Smooth muscle cell (in vitro differentiated cells): ENCODE results near the gene PBX4. TPM values are rescaled to one million over a fixed set of nuclear protein-coding genes. Genes with fewer than 3 reads are reported as not detected.

ENCODE experiments used
- DNase-seq: peaks from one replicate; lab custom pipeline; 2025; ENCODE audit not compliant: unreplicated experiment; lab: John Stamatoyannopoulos, UW
- H2AFZ ChIP-seq: fragments of 200-600 bp; sonication (generic); 2 replicates; pipeline ENCODE4 v1.6.0; 2016; ENCODE audit warnings: antibody characterized with exemption, low read depth, mild to moderate bottlenecking
- H3F3A ChIP-seq: fragments of 200-600 bp; sonication (generic); 2 replicates; pipeline ENCODE4 v1.6.0; 2017; ENCODE audit warnings: antibody characterized with exemption, low read depth
- H3K27ac ChIP-seq: fragments of 200-600 bp; sonication (generic); 2 replicates; pipeline ENCODE4 v1.5.1; 2016; ENCODE audit warnings: low read depth, mild to moderate bottlenecking
- H3K27me3 ChIP-seq: fragments of 200-600 bp; sonication (generic); 2 replicates; pipeline ENCODE4 v1.6.1; 2016; ENCODE audit warnings: low read depth, mild to moderate bottlenecking
- H3K36me3 ChIP-seq: fragments of 200-600 bp; sonication (generic); 2 replicates; pipeline ENCODE4 v1.5.1; 2016; ENCODE audit warnings: low read depth
- H3K4me1 ChIP-seq: fragments of 200-600 bp; sonication (generic); 2 replicates; pipeline ENCODE4 v1.5.1; 2016; ENCODE audit warnings: low read depth
- H3K4me2 ChIP-seq: fragments of 200-600 bp; sonication (generic); 2 replicates; pipeline ENCODE4 v1.6.0; 2016; ENCODE audit warnings: mild to moderate bottlenecking
- H3K4me3 ChIP-seq: fragments of 200-600 bp; sonication (generic); 2 replicates; pipeline ENCODE4 v1.5.1; 2016; ENCODE audit warnings: mild to moderate bottlenecking
- H3K79me2 ChIP-seq: fragments of 200-600 bp; sonication (generic); 2 replicates; pipeline ENCODE4 v1.6.0; 2016; ENCODE audit warnings: low read depth, mild to moderate bottlenecking
- H3K9ac ChIP-seq: fragments of 200-600 bp; sonication (generic); 2 replicates; pipeline ENCODE4 v1.6.0; 2016; ENCODE audit warnings: low read depth
- H3K9me3 ChIP-seq: fragments of 200-600 bp; sonication (generic); replicated peaks from 2 replicates; pipeline ENCODE4 v1.5.1; 2016; ENCODE audit warnings: low read depth
- H4K20me1 ChIP-seq: fragments of 200-600 bp; sonication (generic); 2 replicates; pipeline ENCODE4 v1.6.0; 2016; ENCODE audit warnings: low read depth
- WGBS: methylation state at CpG from one replicate; pipeline ENCODE4 v1.1.7; 2016; ENCODE audit warnings: low lambda C conversion rate; 5-methylcytosine and 5-hydroxymethylcytosine counted together
- polyA plus RNA-seq: library from polyadenylated mRNA; unstranded; fragments of >200 nt; fragmentation: Nextera tagmentation; extraction: Ambion mirVana; gene quantifications from 2 replicates; pipeline ENCODE4 v1.2.1, GENCODE V29; 2016
- total RNA-seq: library from RNA; depleted of rRNA; stranded (reverse); fragments of >200 nt; gene quantifications from 2 replicates; pipeline ENCODE4 v1.2.3, GENCODE V29; 2014
- TF ChIP-seq, protein P1 (sequence below): fragments of 200-600 bp; sonication (generic); IDR thresholded peaks from 2 replicates; pipeline ENCODE4 v1.5.1; 2017; ENCODE audit warnings: borderline replicate concordance, mild to moderate bottlenecking, antibody characterized with exemption; ENCODE audit not compliant: insufficient read depth, poor library complexity, severe bottlenecking

The PBX4 gene
- total and polyA plus RNA-seq, 2 experiments from 2014 or later = 1.7 to 2.5 TPM

DNA sequence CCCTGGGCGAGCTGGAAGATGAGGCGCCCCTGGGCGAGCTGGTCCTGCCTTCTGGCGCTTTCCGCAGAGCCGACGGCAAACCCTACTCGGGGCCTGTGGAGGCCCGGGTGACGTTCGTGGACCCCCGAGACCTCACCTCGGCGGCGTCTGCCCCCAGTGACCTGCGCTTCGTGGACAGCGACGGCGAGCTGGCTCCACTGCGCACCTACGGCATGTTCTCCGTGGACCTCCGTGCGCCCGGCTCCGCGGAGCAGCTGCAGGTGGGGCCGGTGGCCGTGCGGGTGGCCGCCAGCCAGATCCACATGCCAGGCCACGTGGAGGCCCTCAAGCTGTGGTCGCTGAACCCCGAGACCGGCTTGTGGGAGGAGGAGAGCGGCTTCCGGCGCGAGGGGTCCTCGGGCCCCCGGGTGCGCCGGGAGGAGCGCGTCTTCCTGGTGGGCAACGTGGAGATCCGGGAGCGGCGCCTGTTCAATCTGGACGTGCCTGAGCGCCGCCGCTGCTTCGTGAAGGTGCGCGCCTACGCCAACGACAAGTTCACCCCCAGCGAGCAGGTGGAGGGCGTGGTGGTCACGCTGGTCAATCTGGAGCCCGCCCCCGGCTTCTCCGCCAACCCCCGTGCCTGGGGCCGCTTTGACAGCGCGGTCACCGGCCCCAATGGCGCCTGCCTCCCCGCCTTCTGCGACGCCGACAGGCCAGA is 74.1 kb downstream of the PBX4 start:
- Histone ChIP-seq H3K79me2 (no peaks in the 10 kb centered on the region), H3K36me3 (no peaks in the 10 kb centered on the region), H3K4me2 (no peak overlapping the region), H3K27me3 (no peaks in the 10 kb centered on the region), H3F3A (no peaks in the 10 kb centered on the region), H4K20me1 (no peaks in the 10 kb centered on the region), H3K4me1 (peaks cover 9% of the 10 kb centered on the region), H3K9me3 (no peaks in the 10 kb centered on the region), H3K4me3 (no peak overlapping the region), H3K9ac (no peak overlapping the region), H2AFZ (no peak overlapping the region), H3K27ac (no peak overlapping the region)
- TF ChIP-seq, protein P1, sequence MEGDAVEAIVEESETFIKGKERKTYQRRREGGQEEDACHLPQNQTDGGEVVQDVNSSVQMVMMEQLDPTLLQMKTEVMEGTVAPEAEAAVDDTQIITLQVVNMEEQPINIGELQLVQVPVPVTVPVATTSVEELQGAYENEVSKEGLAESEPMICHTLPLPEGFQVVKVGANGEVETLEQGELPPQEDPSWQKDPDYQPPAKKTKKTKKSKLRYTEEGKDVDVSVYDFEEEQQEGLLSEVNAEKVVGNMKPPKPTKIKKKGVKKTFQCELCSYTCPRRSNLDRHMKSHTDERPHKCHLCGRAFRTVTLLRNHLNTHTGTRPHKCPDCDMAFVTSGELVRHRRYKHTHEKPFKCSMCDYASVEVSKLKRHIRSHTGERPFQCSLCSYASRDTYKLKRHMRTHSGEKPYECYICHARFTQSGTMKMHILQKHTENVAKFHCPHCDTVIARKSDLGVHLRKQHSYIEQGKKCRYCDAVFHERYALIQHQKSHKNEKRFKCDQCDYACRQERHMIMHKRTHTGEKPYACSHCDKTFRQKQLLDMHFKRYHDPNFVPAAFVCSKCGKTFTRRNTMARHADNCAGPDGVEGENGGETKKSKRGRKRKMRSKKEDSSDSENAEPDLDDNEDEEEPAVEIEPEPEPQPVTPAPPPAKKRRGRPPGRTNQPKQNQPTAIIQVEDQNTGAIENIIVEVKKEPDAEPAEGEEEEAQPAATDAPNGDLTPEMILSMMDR = no peak
- no peak for DNase-seq
- WGBS = 96% methylated on average over 43 of the region's 75 CpGs

- Histone ChIP-seq H3K79me2 (no peaks in the 10 kb centered on the region), H3K4me2 (no peak overlapping the region), H4K20me1 (no peaks in the 10 kb centered on the region), H3K27me3 (no peaks in the 10 kb centered on the region), H3K4me3 (no peak overlapping the region), H3F3A (no peaks in the 10 kb centered on the region), H3K36me3 (no peaks in the 10 kb centered on the region), H3K9ac (no peak overlapping the region), H2AFZ (no peak overlapping the region), H3K4me1 (peaks cover 6% of the 10 kb centered on the region), H3K27ac (no peak overlapping the region), H3K9me3 (no peaks in the 10 kb centered on the region)
- TF ChIP-seq, protein P1 = no peak
- 97% methylated on average over 19 of the region's 19 CpGs for WGBS
- no peak for DNase-seq
These were observed 74.8 kb downstream of the PBX4 start for GRCh38 chr19:19543640-19544039.

- no peaks in the 10 kb centered on the region for H3F3A ChIP-seq
- no peaks in the 10 kb centered on the region for H3K36me3 ChIP-seq
- no peak for DNase-seq
- no peaks in the 10 kb centered on the region for H3K27me3 ChIP-seq
- H3K4me3 ChIP-seq = no peak overlapping the region
- no peaks in the 10 kb centered on the region for H3K9me3 ChIP-seq
- H3K27ac ChIP-seq = no peak overlapping the region
- H3K9ac ChIP-seq = no peak overlapping the region
- no peaks in the 10 kb centered on the region for H4K20me1 ChIP-seq
- 98% methylated on average over 13 of the region's 13 CpGs for WGBS
- no peaks in the 10 kb centered on the region for H3K79me2 ChIP-seq
- H3K4me1 ChIP-seq = peaks cover 4% of the 10 kb centered on the region
- H3K4me2 ChIP-seq = no peak overlapping the region
- no peak overlapping the region for H2AFZ ChIP-seq
- TF ChIP-seq, protein P1 = no peak
These were observed 75.4 kb downstream of the PBX4 start for GRCh38 chr19:19543101-19543500.

GRCh38 chr19:19542507-19542906 is 76.0 kb downstream of the PBX4 start:
- Histone ChIP-seq H3K79me2 (no peaks in the 10 kb centered on the region), H3K4me3 (no peak overlapping the region), H3K27ac (no peak overlapping the region), H4K20me1 (no peaks in the 10 kb centered on the region), H2AFZ (no peak overlapping the region), H3K9ac (no peak overlapping the region), H3K4me1 (peaks cover 4% of the 10 kb centered on the region), H3K4me2 (no peak overlapping the region), H3F3A (no peaks in the 10 kb centered on the region), H3K27me3 (no peaks in the 10 kb centered on the region), H3K9me3 (no peaks in the 10 kb centered on the region), H3K36me3 (no peaks in the 10 kb centered on the region)
- DNase-seq = no peak
- TF ChIP-seq, protein P1 = no peak
- 95% methylated on average over 12 of the region's 12 CpGs for WGBS
